ENCODE results near the gene MRM1.
"Not testable (repeated sequence)": the region's sequence is repeated elsewhere in the genome, so short reads cannot be mapped to it uniquely, and the experiment has no call there.

The MRM1 gene

GRCh38 chr17:36602030-36602748 lies 806 bp downstream of the MRM1 start:
- peak; percentile 17 for DNase-seq (ENCODE audit: low spot score)

GRCh38 chr17:36602924-36603384 lies 1.6 kb downstream of the MRM1 start:
- DNase-seq (ENCODE audit: low spot score) = peak; percentile 67

- DNase-seq (ENCODE audit: low spot score) = not testable (repeated sequence)
Observed at GRCh38 chr17:36605028-36605427, 3.6 kb downstream of the MRM1 start.

- DNase-seq (ENCODE audit: low spot score) = no peak
Observed at GRCh38 chr17:36608280-36608679, 6.9 kb downstream of the MRM1 start.

- DNase-seq (ENCODE audit: low spot score) = peak; percentile 21
Observed at GRCh38 chr17:36608794-36609497, 7.6 kb downstream of the MRM1 start.

- DNase-seq (ENCODE audit: low spot score) = no peak
Observed at GRCh38 chr17:36609498-36609862, 8.1 kb downstream of the MRM1 start.

- DNase-seq (ENCODE audit: low spot score) = no peak
Observed at GRCh38 chr17:36610474-36610873, 9.1 kb downstream of the MRM1 start.

GRCh38 chr17:36611345-36612072 lies 10.1 kb downstream of the MRM1 start:
- DNase-seq (ENCODE audit: low spot score) = no peak

GRCh38 chr17:36612323-36612722 lies 10.9 kb downstream of the MRM1 start:
- DNase-seq (ENCODE audit: low spot score) = no peak

GRCh38 chr17:36613155-36613554 lies 11.8 kb downstream of the MRM1 start:
- DNase-seq (ENCODE audit: low spot score) = no peak

- no peak for DNase-seq (ENCODE audit: low spot score)
Observed at GRCh38 chr17:36614081-36614480, 12.7 kb downstream of the MRM1 start.

- DNase-seq (ENCODE audit: low spot score) = no peak
Observed at GRCh38 chr17:36614933-36615332, 13.6 kb downstream of the MRM1 start.

GRCh38 chr17:36616061-36617029 lies 15.0 kb downstream of the MRM1 start:
- DNase-seq (ENCODE audit: low spot score) = no peak

- no peak for DNase-seq (ENCODE audit: low spot score)
Observed at GRCh38 chr17:36617773-36618172, 16.4 kb downstream of the MRM1 start.

- DNase-seq (ENCODE audit: low spot score) = no peak
Observed at GRCh38 chr17:36623281-36623680, 21.9 kb downstream of the MRM1 start.

- DNase-seq (ENCODE audit: low spot score) = no peak
Observed at GRCh38 chr17:36625188-36625587, 23.8 kb downstream of the MRM1 start.

GRCh38 chr17:36627101-36627500 lies 25.7 kb downstream of the MRM1 start:
- DNase-seq (ENCODE audit: low spot score) = no peak

GRCh38 chr17:36628576-36628975 lies 27.2 kb downstream of the MRM1 start:
- no peak for DNase-seq (ENCODE audit: low spot score)

- DNase-seq (ENCODE audit: low spot score) = peak; percentile 67
Observed at GRCh38 chr17:36629252-36629847, 28.0 kb downstream of the MRM1 start.

- no peak for DNase-seq (ENCODE audit: low spot score)
Observed at GRCh38 chr17:36629970-36630502, 28.7 kb downstream of the MRM1 start.

- DNase-seq (ENCODE audit: low spot score) = no peak
Observed at GRCh38 chr17:36631022-36631421, 29.6 kb downstream of the MRM1 start.

Measured in kidney capillary endothelial cell (primary cell).